Neural cell (in vitro differentiated cells): ENCODE results near the gene STKLD1. TPM values are rescaled to one million over a fixed set of nuclear protein-coding genes. Genes with fewer than 3 reads are reported as not detected.

ENCODE experiments used
- H2AFZ ChIP-seq: fragments of 200-600, 300-800 bp; sonication (generic), shearing (Covaris generic); 2 replicates; pipeline ENCODE4 v1.6.0; 2014; ENCODE audit warnings: low read depth, mild to moderate bottlenecking, antibody characterized with exemption, low read length, moderate library complexity
- H3F3A ChIP-seq: fragments of 200-600 bp; shearing (Covaris generic); 2 replicates; pipeline ENCODE4 v1.6.1; 2016; ENCODE audit warnings: mild to moderate bottlenecking, moderate library complexity, mixed read lengths, antibody characterized with exemption, low read length; ENCODE audit not compliant: insufficient read depth, poor library complexity, severe bottlenecking
- H3K27ac ChIP-seq: fragments of 200-600, 300-800 bp; sonication (generic), shearing (Covaris generic); 2 replicates; pipeline ENCODE4 v1.5.1; 2014; ENCODE audit warnings: mild to moderate bottlenecking, low read length, moderate library complexity
- H3K27me3 ChIP-seq: fragments of 300-800, 200-600 bp; sonication (generic), shearing (Covaris generic); 2 replicates; pipeline ENCODE4 v1.6.0; 2014; ENCODE audit warnings: mild to moderate bottlenecking, low read depth, low read length, moderate library complexity; ENCODE audit not compliant: insufficient read depth
- H3K36me3 ChIP-seq: fragments of 300-800, 200-600 bp; sonication (generic), shearing (Covaris generic); 2 replicates; pipeline ENCODE4 v1.5.1; 2014; ENCODE audit warnings: mild to moderate bottlenecking, antibody characterized with exemption, low read length, moderate library complexity; ENCODE audit not compliant: insufficient read depth
- H3K4me2 ChIP-seq: fragments of 300-800, 200-600 bp; sonication (generic), shearing (Covaris generic); 2 replicates; pipeline ENCODE4 v1.6.0; 2014; ENCODE audit warnings: mild to moderate bottlenecking, low read length
- H3K4me3 ChIP-seq: fragments of 300-800, 200-600 bp; sonication (generic), shearing (Covaris generic); 2 replicates; pipeline ENCODE4 v1.5.1; 2014; ENCODE audit warnings: mild to moderate bottlenecking, low read length, moderate library complexity
- H3K79me2 ChIP-seq: fragments of 200-600 bp; shearing (Covaris generic); replicated peaks from 2 replicates; pipeline ENCODE4 v1.6.0; 2014; ENCODE audit warnings: mild to moderate bottlenecking, low read length, moderate library complexity; ENCODE audit not compliant: insufficient read depth
- H3K9ac ChIP-seq: fragments of 300-800, 200-600 bp; sonication (generic), shearing (Covaris generic); 2 replicates; pipeline ENCODE4 v1.6.1; 2016; ENCODE audit warnings: mild to moderate bottlenecking, low read length, mixed read lengths
- H3K9me2 ChIP-seq: fragments of 200-600 bp; shearing (Covaris generic); 2 replicates; pipeline ENCODE4 v1.6.1; 2016; ENCODE audit warnings: mild to moderate bottlenecking, low read length, mixed read lengths; ENCODE audit not compliant: insufficient read depth
- H3K9me3 ChIP-seq: fragments of 200-600, 300-800 bp; sonication (generic), shearing (Covaris generic); 2 replicates; pipeline ENCODE4 v1.6.1; 2016; ENCODE audit warnings: mild to moderate bottlenecking, mixed run types, low read length, moderate library complexity, mixed read lengths
- H4K20me1 ChIP-seq: fragments of 200-600 bp; shearing (Covaris generic); 2 replicates; pipeline ENCODE4 v1.6.1; 2016; ENCODE audit warnings: mild to moderate bottlenecking, mixed run types; ENCODE audit not compliant: insufficient read depth
- CTCF ChIP-seq: fragments of 450-650 bp; IDR thresholded peaks from 2 replicates; pipeline ENCODE4 v1.5.1; 2014; ENCODE audit warnings: antibody characterized with exemption, mild to moderate bottlenecking, moderate library complexity; ENCODE audit not compliant: poor library complexity, severe bottlenecking
- EP300 ChIP-seq: fragments of 450-650 bp; conservative IDR thresholded peaks from 2 replicates; pipeline ENCODE4 v1.6.1; 2014; ENCODE audit warnings: antibody characterized with exemption, mild to moderate bottlenecking, moderate library complexity; ENCODE audit not compliant: poor library complexity, severe bottlenecking
- MXI1 ChIP-seq: fragments of 450-650 bp; conservative IDR thresholded peaks from 2 replicates; pipeline ENCODE4 v1.6.1; 2014; ENCODE audit warnings: antibody characterized with exemption, mild to moderate bottlenecking; ENCODE audit not compliant: poor library complexity, severe bottlenecking
- RAD21 ChIP-seq: fragments of 450-650 bp; conservative IDR thresholded peaks from 2 replicates; pipeline ENCODE4 v1.6.1; 2014; ENCODE audit warnings: antibody characterized with exemption, mild to moderate bottlenecking, moderate library complexity
- REST ChIP-seq: IDR thresholded peaks from 2 replicates; pipeline ENCODE4 v1.6.1; 2012; ENCODE audit warnings: borderline replicate concordance
- SMC3 ChIP-seq: fragments of 450-650 bp; conservative IDR thresholded peaks from 2 replicates; pipeline ENCODE4 v1.6.1; 2014; ENCODE audit warnings: antibody characterized with exemption, mild to moderate bottlenecking, moderate library complexity; ENCODE audit not compliant: poor library complexity
- TAF1 ChIP-seq: IDR thresholded peaks from 2 replicates; pipeline ENCODE4 v1.6.1; 2012; ENCODE audit warnings: low read depth
- polyA plus RNA-seq: library from polyadenylated mRNA; depleted of rRNA; stranded (reverse); fragments of >200 nt; gene quantifications from 2 replicates; pipeline ENCODE4 v1.2.3, GENCODE V29; 2014

Gene STKLD1
- polyA plus RNA-seq, 1 donor from 2014 or later = 1.1 TPM

- H3K4me2 ChIP-seq = no peak overlapping the region
- no peaks in the 10 kb centered on the region for H3K9me3 ChIP-seq
- H3K27ac ChIP-seq = no peak overlapping the region
- H3K4me3 ChIP-seq = peak overlapping the region; percentile 94
- H3K27me3 ChIP-seq = no peaks in the 10 kb centered on the region
- no peaks in the 10 kb centered on the region for H4K20me1 ChIP-seq
- no peak overlapping the region for H3K9ac ChIP-seq
- TF ChIP-seq RAD21 (no peak), CTCF (no peak), MXI1 (no peak), SMC3 (no peak)
- no peak overlapping the region for H2AFZ ChIP-seq
- H3F3A ChIP-seq = no peaks in the 10 kb centered on the region
- peaks cover 25% of the 10 kb centered on the region for H3K79me2 ChIP-seq
- peaks cover 6% of the 10 kb centered on the region for H3K36me3 ChIP-seq
- no peaks in the 10 kb centered on the region for H3K9me2 ChIP-seq
Measured at GRCh38 chr9:133349965-133350616, 26.1 kb upstream of the STKLD1 start.

- H3K4me3 ChIP-seq = no peak overlapping the region
- peaks cover 26% of the 10 kb centered on the region for H3K79me2 ChIP-seq
- no peaks in the 10 kb centered on the region for H3K9me3 ChIP-seq
- peaks cover 6% of the 10 kb centered on the region for H3K36me3 ChIP-seq
- no peaks in the 10 kb centered on the region for H3K27me3 ChIP-seq
- no peak overlapping the region for H3K4me2 ChIP-seq
- H3K27ac ChIP-seq = no peak overlapping the region
- H2AFZ ChIP-seq = no peak overlapping the region
- TF ChIP-seq RAD21 (no peak), TAF1 (no peak), SMC3 (no peak), REST (no peak), EP300 (no peak), MXI1 (no peak)
- no peaks in the 10 kb centered on the region for H3K9me2 ChIP-seq
- no peaks in the 10 kb centered on the region for H4K20me1 ChIP-seq
- H3F3A ChIP-seq = no peaks in the 10 kb centered on the region
- H3K9ac ChIP-seq = no peak overlapping the region
Measured at GRCh38 chr9:133351526-133351907, 24.6 kb upstream of the STKLD1 start.
